RWPE1 (cell line): Measurements from ENCODE around the gene HSD17B14.
"Not testable (repeated sequence)": the region's sequence is repeated elsewhere in the genome, so short reads cannot be mapped to it uniquely, and the experiment has no call there.

Source experiments
- CTCF ChIA-PET: fragments of 350-600 bp; sonication (Branson Sonifier 250); formaldehyde crosslinking; extraction: SDS; loops from one replicate; lab custom pipeline; 2021; lab: Yijun Ruan, JAX
- POLR2A ChIA-PET: fragments of 400-600 bp; formaldehyde crosslinking; extraction: SDS; loops from one replicate; lab custom pipeline; 2020; ENCODE audit warnings: antibody characterized with exemption; ENCODE audit not compliant: low non-redundant PET; lab: Yijun Ruan, JAX
- DNase-seq: peaks from one replicate; pipeline ENCODE4 v3.0.0; 2012; ENCODE audit warnings: low spot score
- H3K27ac ChIP-seq: fragments of 450-650 bp; 2 replicates; pipeline ENCODE4 v1.5.1; 2017
- CTCF ChIP-seq: fragments of 450-650 bp; conservative IDR thresholded peaks from 2 replicates; pipeline ENCODE4 v1.5.1; 2017; ENCODE audit warnings: low read depth, mild to moderate bottlenecking

The HSD17B14 gene

GRCh38 chr19:48877855-48878195 lies 41.5 kb upstream of the HSD17B14 start:
- no peak for TF ChIP-seq CTCF
- no peak for DNase-seq
- ChIA-PET CTCF (interaction anchor here (0.6 to 0.7 kb wide), 2 partner anchors 68 to 89 kb away, joined by 3 read pairs; no protein-coding TSS in a partner anchor), POLR2A (no interaction called here)
- H3K27ac ChIP-seq, result peak overlapping the region; percentile 98

DNA sequence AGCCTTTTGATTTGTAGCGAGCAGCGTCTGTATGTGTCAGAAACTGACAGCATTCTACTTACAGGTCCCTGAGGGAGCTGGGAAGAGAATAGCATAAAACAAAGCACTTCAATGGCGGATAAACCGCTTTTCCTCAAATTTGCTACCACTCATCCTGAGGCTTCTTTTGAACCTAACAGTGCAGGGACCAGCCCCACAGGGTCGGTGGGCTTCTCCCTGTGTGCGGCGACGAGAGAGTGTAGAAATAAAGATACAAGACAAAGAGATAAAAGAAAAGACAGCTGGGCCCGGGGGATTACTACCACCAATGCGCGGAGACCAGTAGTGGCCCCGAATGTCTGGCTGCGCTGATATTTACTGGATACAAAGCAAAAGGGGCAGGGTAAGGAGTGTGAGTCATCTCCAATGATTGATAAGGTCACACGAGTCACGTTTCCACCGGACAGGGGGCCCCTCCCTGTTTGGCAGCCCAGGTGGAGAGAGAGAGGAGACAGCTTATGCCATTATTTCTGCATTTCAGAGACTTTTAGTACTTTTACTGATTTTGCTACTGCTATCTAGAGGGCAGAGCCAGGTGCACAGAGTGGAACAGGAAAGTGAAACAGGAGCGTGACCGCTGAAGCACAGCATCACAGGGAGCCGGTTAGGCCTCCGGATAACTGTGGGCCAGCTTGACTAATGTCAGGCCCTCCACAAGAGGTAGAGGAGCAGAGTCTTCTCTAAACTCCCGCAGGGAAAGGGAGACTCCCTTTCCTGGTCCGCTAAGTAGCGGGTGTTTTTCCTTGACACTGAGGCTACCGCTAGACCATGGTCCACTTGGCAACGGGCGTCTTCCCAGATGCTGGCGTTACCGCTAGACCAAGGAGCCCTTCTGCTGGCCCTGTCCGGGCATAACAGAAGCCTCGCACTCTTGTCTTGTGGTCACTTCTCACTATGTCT lies 40.0 kb upstream of the HSD17B14 start:
- not testable (repeated sequence) for DNase-seq
- ChIA-PET POLR2A (interaction anchor here (0.6 to 1.0 kb wide), 3 partner anchors 77 to 190 kb away, joined by 3 to 4 read pairs (median 3); no protein-coding TSS in a partner anchor), CTCF (interaction anchor here (0.6 kb wide), 1 partner anchor 84 kb away, joined by 3 read pairs; no protein-coding TSS in a partner anchor)
- H3K27ac ChIP-seq, result peak overlapping the region; percentile 98

DNA sequence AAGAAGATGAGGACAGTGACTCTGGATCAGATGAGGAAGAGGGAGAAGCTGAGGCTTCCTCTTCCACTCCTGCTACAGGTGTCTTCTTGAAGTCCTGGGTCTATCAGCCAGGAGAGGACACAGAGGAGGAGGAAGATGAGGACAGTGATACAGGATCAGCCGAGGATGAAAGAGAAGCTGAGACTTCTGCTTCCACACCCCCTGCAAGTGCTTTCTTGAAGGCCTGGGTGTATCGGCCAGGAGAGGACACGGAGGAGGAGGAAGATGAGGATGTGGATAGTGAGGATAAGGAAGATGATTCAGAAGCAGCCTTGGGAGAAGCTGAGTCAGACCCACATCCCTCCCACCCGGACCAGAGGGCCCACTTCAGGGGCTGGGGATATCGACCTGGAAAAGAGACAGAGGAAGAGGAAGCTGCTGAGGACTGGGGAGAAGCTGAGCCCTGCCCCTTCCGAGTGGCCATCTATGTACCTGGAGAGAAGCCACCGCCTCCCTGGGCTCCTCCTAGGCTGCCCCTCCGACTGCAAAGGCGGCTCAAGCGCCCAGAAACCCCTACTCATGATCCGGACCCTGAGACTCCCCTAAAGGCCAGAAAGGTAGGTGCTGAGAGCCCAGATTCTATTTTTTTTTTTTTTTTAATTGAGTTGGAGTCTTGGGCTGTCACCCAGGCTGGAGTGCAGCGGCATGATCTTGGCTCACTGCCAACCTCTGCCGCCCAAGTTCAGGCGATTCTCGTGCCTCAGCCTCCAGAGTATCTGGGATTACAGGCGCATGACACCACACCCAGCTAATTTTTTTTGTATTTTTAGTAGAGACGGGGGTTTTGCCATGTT lies 38.2 kb upstream of the HSD17B14 start:
- no peak for TF ChIP-seq CTCF
- no peak for DNase-seq
- CTCF ChIA-PET, result interaction anchor here (0.5 to 1.2 kb wide), 3 partner anchors 16 to 90 kb away, joined by 3 to 5 read pairs (median 3); no protein-coding TSS in a partner anchor
- POLR2A ChIA-PET, result no interaction called here
- peak overlapping the region; percentile 98 for H3K27ac ChIP-seq

GRCh38 chr19:48873476-48874302 lies 37.4 kb upstream of the HSD17B14 start:
- peak overlapping the region; percentile 98 for H3K27ac ChIP-seq

GRCh38 chr19:48872884-48873475 lies 36.7 kb upstream of the HSD17B14 start:
- no peak for TF ChIP-seq CTCF
- DNase-seq, result peak; percentile 89
- POLR2A ChIA-PET, result interaction anchor here (0.6 to 1.6 kb wide), 2 partner anchors 60 to 120 kb away, joined by 3 to 4 read pairs; partner anchors contain the start of genes DHDH and GYS1
- H3K27ac ChIP-seq, result peak overlapping the region; percentile 98
- CTCF ChIA-PET, result interaction anchor here (0.6 to 1.0 kb wide), 2 partner anchors 98 to 105 kb away, joined by 3 read pairs; no protein-coding TSS in a partner anchor

More at GRCh38 chr19:48873476-48874302, 37.4 kb upstream of the HSD17B14 start:
- no peak for TF ChIP-seq CTCF
- no peak for DNase-seq
- CTCF ChIA-PET, result interaction anchor here (0.6 to 1.2 kb wide), 3 partner anchors 85 to 97 kb away, joined by 3 to 5 read pairs (median 3); no protein-coding TSS in a partner anchor
- POLR2A ChIA-PET, result no interaction called here
